HG03432 (cell line): ENCODE measurements around the gene SIAH2.

Experiments used
- ATAC-seq: cut with Tn5 transposase; IDR thresholded peaks from one replicate; pipeline ENCODE4 v1.9.1; 2021; ENCODE audit warnings: mild to moderate bottlenecking, moderate library complexity; ENCODE audit not compliant: unreplicated experiment

SIAH2 gene

DNA sequence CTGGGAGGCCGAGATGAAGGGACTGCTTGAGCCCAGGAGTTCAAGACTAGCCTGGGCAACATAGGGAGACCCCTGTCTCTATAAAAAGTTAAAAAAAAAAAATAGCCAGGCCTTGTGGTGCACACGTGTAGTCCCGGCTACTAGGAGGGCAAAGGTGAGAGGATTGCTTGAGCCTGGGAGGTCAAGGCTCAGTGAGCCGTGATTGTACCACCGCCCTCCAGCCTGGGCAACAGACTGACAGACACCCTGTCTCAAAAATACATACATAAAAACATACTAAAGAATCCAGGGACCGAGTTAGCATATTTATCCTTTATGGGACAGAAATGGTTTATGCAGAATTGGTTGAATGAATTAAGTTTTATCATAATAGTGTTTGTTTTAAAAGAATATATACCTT is 13.7 kb downstream of the SIAH2 start:
- ATAC-seq: no peak

DNA sequence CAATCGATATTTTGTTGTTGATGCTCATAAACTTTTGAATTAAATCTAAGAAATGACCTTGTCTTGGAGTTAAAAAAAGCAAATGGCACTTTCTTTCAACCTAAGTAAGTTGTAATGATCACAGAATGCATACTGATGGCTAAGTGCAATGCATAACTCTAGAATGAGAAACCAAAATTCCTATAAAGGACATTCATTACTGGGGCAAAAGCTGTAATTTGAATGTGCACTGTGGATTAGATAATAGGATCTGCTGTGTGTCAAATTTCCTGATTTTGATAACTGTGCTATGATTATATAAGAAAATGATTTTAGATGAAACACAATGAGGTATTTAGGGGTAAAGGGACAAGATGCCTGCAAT is 14.3 kb downstream of the SIAH2 start:
- ATAC-seq: no peak

DNA sequence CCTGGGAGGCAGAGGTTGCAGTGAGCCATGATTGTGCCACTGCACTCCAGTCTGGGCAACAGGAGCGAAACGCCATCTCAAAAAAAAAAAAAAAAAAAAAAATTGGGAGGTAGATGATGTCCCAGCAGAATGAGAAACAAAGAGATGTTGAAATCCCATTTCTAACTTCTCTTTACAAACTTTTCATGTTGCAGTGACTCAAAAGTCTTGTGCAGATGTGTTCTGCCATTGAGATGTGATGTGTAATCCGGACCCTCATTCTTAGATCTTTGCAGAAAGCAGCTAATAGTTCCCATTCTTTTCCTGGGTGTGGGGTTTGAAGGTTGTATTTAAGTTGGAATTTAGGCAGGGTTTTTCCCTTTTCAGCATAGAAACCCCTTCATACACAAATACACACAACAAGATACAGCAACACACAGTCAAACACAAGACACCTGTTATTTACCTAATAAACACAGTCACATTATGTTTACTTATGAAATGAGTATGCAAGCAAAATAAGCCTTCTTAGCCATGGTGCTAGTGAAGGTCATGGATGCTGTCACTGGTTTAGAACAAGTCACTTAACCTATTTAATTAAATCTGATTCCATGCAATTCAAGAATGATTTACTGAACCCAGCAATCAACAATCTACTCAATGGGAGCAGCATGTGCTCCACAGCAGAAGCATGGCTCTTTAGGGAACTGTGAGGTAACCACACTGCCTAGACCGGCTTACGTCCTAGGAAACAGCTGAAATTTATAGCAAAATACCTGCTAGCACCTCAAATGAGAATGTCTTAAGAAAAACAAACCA is 14.9 kb downstream of the SIAH2 start:
- no peak for ATAC-seq

DNA sequence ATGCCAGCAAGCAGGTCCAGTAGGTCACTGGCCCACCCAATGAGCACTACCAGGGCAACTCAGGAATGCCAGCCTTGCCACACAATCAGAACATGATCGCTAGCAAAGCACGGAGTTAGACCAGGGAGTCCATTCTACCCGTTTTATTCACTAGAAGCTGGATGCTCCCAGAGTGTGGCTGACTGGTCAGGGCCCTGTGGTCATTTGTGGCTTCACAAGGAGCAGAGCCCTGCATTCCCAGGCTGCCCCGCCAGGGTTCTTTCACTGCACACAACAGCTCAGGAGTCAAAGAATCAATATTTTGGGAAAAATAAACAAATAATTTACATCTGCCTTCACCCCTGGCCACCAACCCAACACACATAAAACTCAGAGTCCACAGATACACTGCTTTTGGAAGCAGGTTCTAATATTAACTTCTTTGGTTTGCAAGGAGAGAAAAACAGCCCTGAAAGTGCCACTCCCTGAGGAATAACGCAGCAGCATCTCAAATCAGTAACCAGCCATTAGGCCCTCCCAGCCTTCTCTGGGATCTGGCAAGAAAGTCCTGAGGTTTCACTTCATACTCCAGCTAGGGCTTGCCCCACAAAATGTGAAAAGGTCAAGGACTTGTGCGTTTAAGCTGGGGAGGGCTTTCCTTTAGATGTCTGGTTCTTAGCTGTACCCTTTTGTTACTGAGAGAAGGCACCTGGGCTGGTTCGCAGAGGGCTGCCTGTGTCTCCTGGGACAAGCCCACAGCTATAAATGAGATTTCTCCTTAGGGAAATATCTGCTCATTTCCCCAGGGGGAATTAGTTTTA is 16.0 kb downstream of the SIAH2 start:
- no peak for ATAC-seq

DNA sequence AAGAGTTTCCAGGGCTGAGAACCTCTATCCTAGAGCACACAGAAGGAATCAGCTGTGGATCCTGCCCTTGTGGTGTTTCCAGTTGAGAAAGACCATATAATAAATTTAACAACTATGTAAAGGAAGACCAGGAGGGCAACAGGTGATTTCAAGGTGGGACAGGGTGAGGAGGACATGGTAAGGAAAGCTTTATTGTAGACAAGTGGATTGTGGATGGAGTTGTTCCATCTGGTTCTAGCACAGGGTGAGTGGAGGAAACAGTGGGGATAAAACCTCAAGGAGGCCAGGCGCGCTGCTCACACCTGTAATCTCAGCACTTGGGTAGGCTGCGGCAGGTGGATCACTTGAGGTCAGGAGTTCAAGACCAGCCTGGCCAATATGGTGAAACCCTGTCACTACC is 17.1 kb downstream of the SIAH2 start:
- no peak for ATAC-seq

DNA sequence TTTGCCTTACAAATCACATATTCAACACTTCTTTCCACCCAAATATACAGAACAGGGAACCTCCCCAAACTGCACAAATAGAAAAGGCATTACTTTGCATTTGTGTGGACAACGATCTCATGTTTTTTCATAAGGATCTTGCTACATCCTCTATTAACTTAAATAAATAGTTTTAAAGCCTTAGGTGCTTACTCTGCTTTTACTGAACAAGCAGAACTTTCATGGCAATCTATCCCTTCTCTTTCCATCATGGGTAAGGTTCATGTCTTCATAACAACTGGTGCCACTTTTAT is 18.1 kb downstream of the SIAH2 start:
- no peak for ATAC-seq

DNA sequence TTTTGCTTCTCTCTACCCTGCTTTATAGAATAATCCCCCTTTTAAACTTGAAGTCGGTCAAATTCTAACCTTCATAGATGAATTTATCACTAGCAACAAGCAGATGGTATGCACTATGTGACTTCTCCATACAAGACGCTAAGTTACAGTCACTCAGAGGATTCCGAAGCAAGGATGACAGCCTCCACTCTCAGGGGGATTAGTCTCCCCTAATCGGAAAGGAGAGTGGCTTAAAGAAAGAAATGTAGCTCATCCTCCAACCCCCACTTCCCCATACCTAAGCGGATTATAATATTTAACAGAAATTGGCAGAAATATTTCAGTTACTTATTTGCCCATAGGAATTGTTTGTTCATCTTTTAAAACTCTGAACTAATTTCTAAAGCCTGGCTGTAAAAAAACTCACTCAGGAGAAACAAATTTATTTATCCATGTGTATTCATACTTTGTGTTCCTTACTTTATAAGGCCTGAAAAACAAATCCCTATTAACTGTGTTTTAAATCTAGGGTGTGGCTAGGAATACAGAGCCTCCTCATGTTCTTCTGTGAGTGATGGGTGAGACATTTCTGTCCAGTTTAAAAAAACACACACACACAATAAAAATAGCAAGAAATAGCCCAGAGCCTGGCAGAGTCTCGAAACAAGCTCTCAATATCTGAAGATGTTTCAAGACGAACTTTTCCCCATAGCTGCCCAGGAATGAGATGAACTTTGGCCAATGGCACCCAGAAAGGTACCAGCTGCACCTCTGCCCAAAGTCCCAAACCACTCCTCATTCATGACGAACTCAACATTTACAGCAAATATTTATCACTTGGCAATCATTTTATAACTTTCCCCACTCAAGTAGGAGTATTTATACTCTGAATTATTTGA is 18.7 kb downstream of the SIAH2 start:
- no peak for ATAC-seq

DNA sequence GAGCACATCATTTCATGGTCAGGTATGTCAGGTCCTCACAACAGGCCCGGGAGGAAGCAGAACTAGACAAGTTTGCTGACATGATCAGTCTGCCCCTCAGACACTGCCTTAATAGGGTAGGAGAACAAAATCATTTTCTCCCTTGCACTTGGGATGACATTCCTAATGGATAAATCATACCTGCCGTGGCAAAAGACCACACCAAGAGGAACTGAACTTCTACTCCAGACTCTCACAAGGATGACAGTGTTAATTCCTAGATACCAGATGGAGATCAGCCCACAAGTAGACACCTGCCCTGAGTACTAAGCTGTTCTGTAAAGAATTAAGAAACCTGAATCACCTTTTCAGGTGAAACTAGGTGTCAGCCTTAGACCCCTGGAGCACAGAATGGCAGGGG is 19.5 kb downstream of the SIAH2 start:
- ATAC-seq: no peak

DNA sequence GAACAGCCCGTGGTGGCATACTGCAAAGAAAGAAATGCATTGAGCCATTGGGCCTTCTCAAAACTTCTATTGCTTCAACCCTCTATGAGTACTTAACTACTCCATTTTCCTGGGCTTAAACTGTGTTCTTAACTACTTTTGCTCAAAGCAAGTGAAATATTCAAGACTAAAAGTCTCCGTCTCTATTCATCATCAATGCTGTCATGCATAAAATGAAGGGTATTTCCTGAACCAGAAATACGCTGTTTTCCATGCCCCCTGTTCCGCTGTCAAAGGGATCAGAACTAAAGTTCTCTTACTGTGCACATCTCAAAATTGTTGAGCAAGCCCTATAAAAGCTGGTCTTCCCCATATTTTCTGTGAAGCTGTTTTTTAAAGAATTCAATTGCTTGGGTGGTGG is 20.3 kb downstream of the SIAH2 start:
- ATAC-seq: no peak

DNA sequence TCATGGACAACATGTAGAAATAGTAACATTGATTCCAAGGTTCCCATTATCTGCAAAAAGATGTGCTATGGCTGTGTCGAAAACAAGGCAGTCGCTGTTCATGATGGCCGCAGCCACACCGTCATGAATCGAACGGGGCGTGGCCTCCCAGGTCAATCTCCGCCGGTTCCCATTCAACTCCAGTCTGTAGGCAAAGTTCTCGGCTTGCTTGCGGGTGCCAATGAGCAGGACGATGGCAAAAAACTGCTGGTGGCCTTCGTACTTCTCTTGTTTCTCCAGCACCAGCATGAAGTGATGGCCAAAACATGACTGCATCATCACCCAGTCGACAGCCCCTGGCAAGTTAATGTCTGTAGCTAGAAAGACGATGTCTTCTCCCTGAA is 20.8 kb downstream of the SIAH2 start:
- no peak for ATAC-seq

DNA sequence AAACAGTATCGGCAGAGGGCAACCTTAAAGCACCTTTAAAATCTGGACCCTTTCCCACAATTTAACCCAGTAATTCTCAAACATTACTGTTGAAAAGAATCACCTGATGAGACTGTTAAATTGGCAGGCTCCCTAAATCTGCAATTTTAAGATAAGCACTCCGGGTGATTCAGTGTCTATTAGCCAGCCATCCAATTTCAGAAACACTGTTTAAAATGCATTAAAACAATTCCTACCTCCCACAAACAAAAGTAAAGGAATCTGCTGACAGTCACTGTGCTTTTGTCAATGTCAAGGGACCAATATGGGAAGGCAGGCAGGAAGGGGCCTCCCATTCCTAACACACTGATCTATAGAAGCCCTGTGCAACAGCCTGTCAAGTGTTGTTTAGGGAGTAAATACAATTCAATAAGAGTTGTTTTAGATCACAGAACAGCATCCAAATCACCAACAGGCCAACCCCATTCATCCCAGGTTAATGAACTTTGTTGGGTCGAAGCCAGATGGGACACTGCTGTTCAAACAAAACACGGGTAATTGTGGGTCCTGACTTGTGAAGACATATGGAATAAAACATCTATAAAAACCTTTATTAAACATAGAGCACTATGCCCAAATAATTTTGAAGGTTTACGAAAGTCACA is 21.4 kb downstream of the SIAH2 start:
- no peak for ATAC-seq

DNA sequence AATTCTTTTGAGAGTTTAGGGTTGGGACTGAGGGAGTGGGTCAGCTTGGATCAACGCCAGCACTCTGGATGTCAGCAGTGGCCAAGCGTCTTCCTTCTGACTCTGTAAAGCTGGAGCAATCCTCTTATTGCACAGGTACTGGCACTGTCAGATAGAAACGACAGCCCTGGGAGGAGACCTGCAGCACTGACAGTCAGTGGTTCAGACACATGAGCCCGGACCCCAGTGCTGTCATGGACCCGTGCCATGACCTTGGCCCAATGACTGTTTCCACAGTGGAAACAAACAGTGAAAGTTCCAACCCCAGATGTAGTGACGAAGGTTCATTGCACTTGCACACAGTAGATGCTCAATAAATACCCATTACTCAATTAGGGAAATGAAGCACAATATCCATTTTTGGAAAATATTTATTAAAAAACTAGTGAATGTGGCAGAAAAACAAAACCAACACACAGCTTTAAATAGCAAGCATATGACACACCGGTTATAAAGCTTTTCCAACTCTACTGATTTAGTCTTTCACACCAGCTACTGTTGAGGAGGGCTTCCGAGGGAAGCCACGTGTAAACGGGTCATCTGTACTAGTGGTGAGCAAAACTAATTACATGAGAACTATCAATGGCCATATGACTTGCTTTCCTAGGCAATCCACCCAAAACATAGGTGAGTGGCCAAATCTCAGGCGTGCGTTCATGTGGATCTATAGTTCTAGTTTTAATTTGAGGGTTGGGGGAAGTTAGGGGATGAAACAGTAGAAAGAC is 22.1 kb downstream of the SIAH2 start:
- ATAC-seq: no peak

DNA sequence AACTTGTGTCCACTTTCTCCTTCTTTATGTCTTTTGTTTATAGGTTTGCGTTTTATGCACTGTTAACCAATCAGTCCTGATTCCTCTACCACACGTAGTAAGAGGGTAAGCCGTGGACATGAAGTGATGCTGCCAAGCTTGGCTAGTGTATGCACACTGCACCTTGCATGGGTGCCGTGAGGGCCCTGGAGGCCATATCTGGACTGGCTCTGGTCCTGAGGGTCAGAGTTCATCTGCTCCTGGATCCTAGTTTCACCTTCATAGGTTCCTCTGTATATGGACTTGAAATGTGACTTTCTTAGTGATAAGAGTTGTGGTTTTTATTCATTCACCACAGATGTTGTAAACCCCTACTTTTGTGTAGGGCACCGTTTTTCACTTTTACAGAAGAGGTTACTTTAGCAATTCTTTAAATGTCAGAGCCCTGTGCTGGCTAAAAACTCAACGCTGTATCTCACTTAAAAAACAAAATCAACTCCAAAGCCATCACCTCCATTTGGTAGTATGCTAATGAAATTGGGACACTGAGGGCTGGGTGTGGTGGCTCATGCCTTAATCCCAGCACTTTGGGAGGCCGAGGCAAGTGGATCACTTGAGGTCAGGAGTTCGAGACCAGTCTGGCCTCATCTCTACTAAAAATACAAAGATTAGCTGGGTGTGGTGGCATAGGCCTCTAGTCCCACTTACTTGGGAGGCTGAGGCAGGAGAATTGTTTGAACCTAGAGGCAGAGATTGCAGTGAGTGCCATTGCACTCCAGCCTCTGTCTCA is 22.9 kb downstream of the SIAH2 start:
- ATAC-seq: peak; percentile 31

DNA sequence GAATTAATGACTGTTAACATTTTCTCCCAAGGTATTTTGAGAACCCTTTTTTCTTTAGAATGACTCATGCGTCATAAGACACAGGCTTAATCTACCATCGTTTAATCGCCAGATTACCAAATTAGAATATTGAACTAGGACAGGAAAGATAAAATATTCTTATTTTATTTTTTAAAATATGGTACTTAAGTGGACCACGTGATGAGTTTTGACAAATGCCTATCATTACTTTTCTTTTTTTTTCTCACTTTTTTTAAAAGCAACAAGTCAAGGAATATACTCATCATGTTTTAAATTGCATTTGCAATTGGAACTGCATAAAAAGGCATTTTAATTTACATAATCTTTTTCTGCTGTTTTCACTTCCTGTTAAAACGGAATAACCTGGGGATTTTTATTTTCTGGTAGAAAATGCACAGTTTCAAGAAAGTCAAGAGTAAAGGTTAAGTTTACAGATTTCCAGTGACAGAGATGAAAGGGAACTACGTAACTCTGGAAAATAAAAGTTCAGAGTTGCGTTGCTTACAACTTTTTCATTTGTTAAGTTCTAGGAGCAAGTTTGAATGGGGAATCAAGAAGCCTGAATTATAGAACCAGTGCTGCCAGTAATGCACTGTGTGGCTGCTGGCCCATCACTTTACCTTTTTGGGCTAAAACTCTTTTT is 23.6 kb downstream of the SIAH2 start:
- ATAC-seq: peak; percentile 39

DNA sequence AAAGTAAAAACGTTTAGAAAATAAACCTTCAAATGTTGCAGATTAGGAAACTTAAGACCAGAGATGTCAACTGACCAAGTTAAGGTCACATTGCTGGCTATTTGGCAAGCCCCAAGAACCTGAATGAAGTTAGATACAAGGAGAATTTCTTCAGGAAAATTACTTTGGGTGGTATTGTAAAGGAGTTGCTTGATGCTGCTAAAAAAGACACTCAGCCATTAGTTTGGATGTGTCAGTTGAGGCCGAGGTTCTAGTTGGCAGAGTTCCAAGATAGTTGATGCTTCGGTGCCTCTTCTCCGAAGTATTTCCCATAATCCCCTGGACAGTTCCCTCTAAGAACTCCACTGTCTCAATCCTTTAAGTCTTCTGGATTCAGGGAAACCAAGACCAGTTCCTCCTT is 24.3 kb downstream of the SIAH2 start:
- ATAC-seq: no peak

DNA sequence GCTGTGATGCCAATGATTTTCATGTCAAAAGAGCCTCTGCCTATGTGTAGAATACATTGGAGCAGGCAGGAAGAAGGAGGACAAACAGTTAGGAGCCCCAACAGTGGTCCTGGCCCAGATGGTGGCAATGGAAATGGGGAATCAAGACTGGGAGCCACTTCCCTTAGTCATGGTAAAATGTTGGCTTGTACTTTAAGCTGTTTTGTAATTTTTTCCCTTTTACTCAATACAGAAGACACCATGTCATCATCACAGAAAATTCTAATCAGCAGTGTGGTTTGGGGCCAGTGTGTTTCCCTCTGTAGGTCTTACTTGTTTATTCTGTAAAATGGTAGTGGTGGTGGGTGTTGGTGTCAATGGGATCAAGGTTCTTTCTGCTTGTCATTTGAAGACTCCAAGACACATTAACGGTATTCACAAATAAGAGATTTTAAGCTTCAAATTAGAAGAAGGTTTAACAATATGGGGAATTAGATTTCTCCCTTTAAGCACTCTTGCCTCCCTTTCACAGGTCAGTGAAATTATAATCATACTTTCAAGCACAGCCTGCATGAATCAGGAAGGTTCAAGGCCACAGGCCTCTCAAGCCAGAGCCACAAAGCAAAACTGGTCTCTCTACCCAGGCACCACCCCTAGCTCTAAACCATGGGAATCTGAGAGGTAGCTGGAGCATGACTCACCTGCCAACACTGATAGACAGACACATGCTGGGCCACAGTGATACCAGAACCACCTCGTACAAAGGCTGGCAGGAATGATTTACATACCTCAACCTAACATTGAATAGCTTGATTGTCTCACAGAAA is 24.9 kb downstream of the SIAH2 start:
- peak; percentile 65 for ATAC-seq

DNA sequence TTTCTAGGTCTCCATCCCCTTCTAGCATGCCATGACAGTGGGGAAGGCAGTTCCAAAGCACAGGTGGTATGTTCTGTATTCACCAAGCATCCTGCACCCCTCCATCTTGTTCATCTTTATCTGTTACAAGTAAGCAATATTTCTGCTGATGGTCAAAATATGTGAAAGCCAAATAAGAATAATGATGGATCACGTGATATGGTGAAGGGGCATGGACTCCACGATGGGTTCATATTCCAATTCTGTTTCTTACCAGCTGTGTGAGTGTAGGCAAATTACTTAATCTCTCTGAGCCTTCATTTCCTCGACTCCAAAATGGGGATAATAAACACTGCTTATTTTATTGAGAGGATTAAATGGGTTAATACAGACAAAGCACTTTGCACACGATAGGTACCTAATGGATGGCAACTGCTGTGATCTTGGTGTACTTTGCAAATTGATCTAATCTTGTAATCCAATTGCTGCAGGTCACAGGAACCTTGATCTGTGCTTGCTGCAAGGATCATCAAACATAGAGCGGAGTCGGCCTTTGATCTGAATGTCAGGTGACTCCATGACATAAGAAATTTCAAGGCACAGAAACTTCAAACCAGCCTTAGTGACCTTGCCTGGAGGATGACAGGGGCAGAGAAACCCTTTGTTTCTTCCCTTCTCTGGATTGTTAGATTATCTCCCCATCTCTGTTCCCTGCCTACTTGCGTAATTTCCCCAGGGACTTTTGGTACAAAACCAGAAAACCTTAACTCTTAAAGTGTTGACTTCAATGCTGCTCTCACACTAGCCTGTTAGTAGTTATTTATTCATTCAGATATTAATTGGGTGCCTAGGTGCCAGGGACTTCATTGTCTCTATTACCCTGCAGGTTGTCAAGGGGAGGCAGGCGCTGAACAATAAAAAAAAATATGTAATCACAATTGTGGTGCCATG is 25.8 kb downstream of the SIAH2 start:
- no peak for ATAC-seq
